HG02943 (cell line): ENCODE measurements around the gene KLF7.

Experiments
- ATAC-seq: cut with Tn5 transposase; IDR thresholded peaks from one replicate; pipeline ENCODE4 v1.9.1; 2021; ENCODE audit warnings: mild to moderate bottlenecking, low read depth, moderate library complexity; ENCODE audit not compliant: unreplicated experiment

The KLF7 gene

DNA sequence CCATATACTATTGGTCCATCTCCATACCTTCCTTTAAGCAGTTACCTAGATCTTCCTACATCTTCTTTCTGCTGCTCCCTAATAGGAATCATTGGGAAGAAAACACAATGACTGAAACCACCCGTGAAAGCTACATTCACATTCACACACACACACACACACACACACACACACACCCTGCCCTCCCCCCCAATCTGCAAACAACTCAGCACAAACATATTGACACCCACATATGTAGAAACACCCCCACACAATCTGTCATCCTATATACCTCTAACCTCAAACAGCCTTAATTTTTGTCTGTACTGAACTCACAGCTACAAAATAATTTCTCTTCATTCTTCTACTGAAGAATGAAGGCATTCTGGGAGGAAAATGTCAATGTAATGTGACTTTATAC, 63.8 kb downstream of the KLF7 start:
- ATAC-seq: no peak

GRCh38 chr2:207097278-207097677, 68.5 kb downstream of the KLF7 start:
- ATAC-seq: no peak

GRCh38 chr2:207095963-207096362, 69.8 kb downstream of the KLF7 start:
- ATAC-seq: no peak

DNA sequence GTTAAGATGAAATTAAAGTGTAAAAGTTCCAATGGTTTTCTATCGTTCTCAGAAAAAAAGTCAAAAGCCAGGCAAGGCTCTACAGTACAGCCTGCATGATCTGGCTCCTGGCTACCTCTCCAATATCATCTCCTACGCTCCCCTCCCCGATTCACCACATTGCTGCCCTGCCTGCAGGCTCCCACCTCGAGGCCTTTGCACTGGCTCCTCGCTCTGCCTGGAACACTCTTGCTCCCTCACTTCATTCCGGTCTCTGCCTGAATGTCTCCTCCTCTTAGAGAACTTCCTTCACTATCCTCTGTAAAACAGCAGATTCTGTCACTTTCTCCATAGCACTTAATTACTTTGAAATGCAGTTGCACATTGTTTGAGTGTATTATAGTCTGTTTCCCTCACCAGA, 72.5 kb downstream of the KLF7 start:
- ATAC-seq: no peak

DNA sequence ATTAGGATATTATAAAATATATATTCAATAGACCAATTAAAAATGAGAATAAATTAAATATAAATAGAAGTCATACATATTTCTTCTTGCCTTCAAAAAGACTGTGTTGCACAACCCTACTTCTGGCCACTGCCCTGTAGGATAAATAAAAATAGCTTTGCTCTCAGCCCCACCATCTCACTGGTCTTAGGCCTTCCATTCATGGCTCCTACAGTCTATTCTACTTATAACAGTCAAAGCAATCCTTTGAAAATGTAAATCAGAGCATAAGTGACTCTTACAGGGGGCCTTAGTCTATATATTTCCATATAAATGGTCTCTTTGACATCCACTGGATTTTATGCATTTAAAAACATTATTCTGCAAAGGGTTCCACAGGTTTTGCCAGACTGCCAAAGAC, 72.9 kb downstream of the KLF7 start:
- ATAC-seq: no peak

DNA sequence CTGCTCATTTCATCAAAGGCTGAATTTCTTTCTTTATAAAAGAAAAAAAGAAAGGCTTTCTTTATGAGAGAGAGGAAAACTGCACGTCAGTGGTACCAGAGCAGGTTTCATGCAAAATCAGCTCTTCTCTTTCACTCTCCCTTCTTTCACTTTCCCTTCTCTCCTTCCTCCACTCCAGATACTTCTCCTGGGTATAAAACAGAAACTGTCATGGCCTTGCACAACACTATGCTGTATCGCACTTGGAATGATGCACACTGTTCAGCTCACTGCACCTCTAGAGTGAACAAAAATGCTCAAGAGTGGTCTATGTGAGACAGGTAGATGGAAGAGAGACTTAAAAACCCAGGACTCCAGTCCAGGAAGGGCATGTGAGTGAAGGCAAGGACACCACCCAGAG, 73.8 kb downstream of the KLF7 start:
- no peak for ATAC-seq

- ATAC-seq: no peak
Observed at GRCh38 chr2:207091176-207091575, 74.6 kb downstream of the KLF7 start.

- ATAC-seq: no peak
Observed at GRCh38 chr2:207090389-207090788, 75.4 kb downstream of the KLF7 start.

DNA sequence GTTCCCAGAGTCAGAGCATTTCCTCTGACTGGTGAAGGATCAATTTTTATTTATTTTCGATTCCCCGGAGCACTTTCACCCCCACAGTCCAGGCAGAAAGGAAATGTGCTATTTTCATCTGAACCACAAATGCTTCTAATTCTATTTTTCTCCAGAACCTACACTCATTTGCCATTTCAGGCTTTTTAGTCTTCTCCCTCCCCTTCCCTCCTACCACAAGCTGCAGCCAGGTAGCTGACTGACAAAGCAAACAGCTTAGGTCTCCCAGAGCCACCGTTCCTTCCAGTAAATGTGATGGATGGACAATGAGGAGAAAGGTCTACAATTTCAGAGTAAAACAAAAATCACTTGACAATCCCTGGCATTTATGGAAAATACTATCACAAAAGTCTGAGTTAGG, 76.9 kb downstream of the KLF7 start:
- no peak for ATAC-seq

GRCh38 chr2:207088276-207088675, 77.5 kb downstream of the KLF7 start:
- no peak for ATAC-seq

DNA sequence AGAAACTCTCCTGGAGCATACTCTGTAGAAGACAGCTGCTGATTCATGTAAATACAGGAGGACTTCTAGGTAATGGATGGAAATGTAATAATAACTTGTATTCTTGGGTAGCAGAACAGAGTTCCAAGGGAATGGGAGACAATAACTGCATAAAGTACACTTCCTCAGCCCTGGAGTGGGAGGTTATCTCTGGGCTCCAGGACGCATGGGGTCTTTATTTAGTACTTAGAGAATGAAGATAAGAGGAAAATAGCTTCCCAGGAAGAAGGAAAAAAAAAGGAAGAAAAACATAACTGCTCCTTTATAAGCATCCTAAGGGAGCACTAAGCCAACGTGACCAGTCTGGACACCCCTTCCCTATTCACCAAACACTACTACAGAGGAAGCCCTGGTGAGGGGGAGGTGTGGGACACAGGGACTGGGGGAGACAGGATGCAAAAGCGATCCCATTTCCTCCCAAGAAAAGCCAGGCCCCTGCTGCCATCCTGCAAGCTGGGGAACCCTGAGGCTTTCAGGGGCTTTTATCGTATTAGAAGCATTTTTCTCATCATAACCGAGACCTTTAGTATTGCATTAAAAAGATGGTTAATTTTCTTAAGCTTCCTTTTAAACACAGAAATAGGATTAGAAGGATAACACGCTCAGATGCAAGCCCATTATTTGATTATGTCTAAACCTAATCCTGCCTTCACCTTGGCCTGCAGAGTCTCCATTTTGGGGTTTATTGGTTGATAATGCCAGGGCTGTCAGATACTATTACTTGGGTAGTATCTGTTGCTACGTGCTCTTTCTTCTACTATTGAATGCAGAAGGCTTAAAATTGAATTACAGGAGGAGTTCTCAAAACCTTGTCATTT, 78.5 kb downstream of the KLF7 start:
- ATAC-seq: no peak

DNA sequence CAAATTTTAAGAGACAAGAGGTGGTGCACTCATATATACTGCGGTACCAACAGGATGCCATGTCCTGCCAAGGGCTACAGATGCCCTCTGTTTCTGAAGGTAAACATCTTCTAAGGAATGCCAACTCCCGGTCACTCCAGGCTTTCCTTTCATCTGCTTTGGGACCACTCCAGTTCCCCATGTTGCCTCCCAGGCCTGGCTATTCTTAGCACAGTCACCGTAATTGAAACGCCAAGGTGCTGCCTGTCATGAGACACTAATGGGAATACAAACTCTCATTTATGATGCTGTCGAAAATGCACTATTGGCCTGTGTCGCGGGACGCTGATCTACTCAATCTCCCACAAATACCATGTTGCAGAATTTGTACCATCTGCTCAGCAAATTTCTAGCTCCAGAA, 79.6 kb downstream of the KLF7 start:
- no peak for ATAC-seq

DNA sequence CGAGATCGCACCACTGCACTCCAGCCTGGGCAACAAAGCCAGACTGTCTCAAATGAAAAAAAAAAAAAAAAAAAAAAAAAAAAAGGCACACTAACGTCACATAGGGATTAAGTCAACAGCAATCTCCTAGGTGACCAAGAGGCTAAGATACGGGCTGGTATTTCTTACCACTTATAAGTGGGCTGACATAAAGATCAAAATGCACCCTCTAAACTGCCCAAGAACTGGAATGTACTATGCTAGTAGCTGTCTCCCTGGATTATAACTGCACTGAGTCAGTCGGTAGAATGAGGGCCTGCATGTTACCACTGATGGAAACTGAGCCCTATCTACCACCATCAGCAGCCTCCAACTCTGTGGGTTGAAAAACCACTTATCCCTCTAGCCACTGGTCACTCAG, 80.6 kb downstream of the KLF7 start:
- ATAC-seq: no peak

DNA sequence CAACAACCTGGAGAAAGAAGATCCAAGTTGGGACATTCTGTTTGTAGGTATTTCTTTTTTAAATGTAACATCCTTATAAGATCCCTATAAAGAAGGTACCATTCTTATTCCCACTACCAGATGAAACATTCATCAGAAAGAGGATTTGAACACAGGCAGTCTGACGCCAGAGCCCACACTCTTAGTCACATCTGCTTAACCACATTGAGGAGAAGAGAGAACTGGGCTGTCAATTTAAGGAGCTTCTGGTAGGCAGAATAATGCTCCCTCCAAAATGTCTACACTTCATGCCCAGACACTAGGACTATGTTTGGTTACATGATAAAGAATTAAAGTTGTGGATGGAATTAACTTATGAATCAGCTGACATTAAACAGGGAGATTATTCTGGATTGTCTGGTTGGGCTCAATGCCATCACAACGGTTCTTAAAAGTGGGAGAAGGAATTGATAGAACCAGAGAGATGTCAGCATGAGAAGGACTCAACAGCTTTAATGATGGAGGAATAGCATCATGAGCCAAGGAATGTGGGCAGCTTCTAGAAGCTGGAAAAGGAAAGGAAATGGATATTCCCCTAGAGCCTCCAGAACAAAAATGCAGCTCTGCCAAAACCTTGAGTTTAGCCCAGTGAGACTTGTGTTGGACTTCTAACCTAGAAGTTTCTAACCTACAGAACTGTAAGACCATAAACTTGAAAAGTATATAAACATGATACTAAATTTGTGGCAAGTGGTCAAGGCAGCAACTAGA, 82.2 kb downstream of the KLF7 start:
- no peak for ATAC-seq

GRCh38 chr2:207082619-207083018, 83.1 kb downstream of the KLF7 start:
- ATAC-seq: no peak

DNA sequence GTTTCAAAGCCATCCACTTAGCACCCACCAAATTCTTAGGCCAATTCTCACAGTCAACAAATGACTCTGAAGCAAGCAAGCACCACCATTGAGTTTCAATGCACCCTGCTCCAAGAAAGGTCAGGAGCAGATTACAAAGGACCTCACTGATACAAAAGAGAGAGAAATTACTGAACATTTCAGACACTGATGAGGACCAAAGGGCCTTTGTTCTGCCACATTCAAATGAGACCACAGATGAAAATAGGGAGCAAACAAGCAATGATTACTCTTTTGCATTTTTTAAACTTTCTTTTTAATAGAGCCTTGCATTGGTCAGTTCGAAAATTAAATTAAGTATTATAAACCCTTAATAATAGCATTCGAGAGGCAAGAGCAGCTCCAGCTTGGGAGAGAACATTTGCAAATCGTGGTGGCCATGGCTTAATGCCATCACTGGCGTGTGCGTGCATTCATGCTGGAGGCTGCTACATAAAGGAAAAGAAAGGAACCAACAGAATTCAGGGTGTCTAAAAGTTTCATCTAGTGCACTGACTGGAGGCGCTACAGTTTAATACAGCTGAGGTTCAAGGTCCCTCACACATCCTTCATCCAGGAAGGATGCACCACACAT, 87.5 kb downstream of the KLF7 start:
- no peak for ATAC-seq

DNA sequence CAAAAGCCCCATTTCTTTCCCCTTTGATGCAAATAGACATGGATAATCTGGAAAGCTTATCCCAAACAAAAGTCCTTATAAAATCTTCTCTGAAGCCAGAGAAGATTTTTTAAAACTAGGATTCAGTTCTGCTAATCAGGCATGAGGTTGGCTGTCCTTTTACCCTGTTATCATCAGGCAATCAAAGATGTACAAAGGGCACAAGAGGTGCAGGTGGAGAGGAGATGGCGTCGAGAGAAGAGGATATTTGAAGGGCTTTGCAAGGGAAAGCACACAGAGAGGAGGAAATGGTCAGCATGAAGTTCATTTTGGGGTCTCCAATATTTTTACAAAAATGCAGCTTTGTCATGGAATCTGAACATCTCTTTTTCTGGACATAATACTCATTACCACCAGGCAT, 88.5 kb downstream of the KLF7 start:
- no peak for ATAC-seq

DNA sequence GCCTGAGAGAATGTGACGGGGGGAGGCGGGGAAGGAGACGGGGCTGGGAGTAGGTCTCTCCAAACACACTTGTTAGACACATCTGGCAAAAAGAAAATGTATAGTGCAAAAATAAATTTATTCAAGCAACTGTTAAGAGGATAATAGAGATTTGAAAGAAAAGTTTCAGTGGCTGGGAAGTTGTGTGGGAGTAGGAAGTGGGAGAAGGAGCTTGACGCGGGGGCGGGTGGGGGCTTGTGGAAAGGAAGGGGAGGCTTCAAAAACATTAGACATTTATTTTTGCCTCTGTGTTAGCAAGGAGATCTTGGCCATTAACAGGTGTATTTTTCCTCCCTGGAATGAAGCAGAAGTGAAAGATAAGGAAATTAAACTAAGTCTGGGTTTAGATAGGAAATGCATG, 90.3 kb downstream of the KLF7 start:
- ATAC-seq: no peak

DNA sequence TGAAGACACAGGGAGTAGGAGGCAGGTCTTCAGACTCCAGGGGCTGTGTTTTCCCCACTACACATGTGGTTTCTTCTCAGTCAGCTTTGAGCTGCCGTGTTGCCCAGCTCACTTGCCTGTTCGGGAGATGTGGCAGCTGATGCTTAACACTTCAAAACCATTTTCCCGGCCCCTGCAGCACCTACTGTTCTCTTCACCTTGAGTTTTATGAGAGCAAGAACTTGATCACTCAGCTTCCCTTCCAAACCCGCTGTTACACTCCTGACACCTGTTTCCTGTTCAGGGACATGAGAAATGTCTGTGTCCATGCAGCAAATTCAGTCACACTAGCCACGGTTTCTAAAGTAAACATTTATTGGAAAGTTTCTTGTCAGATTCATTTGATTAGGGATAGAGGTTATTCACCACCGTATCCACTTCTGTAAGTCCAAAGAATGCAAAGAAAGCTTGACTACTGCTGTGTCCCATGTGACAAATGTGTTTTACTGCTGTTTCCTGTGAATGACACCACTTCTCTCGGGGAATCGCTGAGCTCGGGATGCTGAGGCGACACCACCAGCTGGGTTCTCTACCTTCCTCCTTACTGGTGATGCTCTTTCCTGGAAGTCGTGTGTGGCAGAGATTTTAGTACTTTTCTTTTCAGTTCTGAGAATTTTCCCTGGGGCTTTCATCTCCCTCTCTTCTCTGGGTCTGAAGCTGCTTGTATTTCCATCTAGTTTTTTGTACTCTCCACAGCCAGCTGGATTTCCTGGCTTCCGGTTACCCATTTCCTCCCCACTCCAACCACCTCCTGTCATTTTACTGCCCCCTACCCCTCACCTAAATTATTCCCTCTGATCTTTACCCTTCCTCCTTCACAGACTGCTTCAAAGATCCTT, 91.7 kb downstream of the KLF7 start:
- ATAC-seq: no peak

DNA sequence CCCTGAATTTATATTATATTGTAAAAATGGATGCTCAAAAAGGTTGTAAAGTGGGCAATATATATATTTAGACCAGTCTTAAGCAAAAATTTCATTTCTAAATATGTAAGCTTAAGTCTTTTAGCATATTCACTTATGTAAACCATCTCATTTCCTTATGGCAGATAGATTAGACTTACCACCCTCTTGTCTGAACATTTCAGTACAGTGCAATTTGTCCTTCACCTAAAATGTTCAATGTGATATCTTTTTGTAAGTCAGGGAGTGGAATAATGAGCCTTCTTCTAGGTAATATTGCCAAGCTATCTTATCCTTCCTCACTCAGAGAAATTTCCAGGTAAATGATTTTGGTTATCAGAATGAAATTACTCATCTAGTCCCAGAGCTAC, 92.3 kb downstream of the KLF7 start:
- ATAC-seq: no peak

GRCh38 chr2:207072571-207072970, 93.2 kb downstream of the KLF7 start:
- ATAC-seq: no peak
